C4-2B (cell line): Measurements from ENCODE around the gene RPRML.

Experiments
- H3K27ac ChIP-seq: fragments of 450-650 bp; 2 replicates; pipeline ENCODE4 v1.5.1; 2017
- ZFX ChIP-seq: fragments of 450-650 bp; IDR thresholded peaks from 2 replicates; pipeline ENCODE4 v1.6.1; 2017
- TF ChIP-seq, protein P1 (sequence below): fragments of 450-650 bp; conservative IDR thresholded peaks from 2 replicates; pipeline ENCODE4 v1.5.1; 2017; ENCODE audit warnings: mild to moderate bottlenecking

The RPRML gene

DNA sequence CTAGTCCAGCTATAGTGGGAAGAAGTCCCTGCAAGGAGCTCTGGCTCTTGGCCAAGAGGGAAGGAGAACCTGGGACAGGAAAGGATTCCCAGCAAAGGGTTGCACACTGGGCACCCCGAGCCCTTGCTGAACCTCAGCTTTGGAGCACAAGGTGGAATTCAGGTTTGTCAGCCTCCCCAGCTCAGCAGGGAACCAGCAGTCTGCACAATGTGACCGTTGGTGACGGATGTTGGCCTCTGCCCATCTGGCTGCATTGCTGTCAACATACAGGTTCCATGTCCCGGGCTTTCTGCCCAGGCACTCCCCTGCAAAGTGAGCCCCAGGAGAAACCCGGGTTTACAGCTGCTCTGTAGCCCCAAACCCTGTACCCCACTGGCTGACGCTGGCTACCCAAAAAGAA is 6.7 kb downstream of the RPRML start:
- peak overlapping the region; percentile 87 for H3K27ac ChIP-seq
- TF ChIP-seq ZFX: no peak
- TF ChIP-seq, protein P1, sequence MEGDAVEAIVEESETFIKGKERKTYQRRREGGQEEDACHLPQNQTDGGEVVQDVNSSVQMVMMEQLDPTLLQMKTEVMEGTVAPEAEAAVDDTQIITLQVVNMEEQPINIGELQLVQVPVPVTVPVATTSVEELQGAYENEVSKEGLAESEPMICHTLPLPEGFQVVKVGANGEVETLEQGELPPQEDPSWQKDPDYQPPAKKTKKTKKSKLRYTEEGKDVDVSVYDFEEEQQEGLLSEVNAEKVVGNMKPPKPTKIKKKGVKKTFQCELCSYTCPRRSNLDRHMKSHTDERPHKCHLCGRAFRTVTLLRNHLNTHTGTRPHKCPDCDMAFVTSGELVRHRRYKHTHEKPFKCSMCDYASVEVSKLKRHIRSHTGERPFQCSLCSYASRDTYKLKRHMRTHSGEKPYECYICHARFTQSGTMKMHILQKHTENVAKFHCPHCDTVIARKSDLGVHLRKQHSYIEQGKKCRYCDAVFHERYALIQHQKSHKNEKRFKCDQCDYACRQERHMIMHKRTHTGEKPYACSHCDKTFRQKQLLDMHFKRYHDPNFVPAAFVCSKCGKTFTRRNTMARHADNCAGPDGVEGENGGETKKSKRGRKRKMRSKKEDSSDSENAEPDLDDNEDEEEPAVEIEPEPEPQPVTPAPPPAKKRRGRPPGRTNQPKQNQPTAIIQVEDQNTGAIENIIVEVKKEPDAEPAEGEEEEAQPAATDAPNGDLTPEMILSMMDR: no peak

DNA sequence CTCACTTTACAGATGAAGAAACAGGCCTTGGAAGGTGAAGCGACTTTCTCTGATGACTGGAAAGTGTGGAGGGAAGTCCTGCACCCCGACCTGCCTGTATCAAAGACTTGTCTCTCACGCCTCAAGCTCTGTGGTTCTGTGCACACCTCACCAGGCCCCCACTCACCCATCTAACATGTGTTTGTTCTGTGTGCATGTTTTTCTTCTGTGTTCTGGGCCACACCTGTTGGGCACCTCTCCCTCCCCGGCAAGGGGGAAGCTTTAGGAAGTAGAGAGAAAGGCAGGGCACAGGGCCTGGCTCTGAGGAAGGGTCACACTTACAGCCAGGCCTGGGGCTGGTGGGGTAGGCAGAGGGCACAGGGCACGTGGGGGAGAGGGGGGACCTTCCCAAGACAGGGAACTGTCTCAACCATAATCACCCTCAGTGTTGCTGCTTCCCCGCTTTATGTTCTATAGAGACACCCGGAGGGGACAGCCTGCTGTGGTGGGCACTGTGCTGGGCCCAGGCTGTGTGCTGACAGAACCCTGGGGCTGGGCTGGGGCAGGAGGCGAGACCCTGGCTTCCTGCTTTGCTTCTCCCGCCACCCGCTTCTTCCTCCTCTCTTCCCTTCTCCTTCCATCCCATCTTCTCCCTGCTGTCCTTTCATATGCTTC is 7.3 kb downstream of the RPRML start:
- H3K27ac ChIP-seq: peak overlapping the region; percentile 87
- TF ChIP-seq ZFX: no peak
- TF ChIP-seq, protein P1: no peak

DNA sequence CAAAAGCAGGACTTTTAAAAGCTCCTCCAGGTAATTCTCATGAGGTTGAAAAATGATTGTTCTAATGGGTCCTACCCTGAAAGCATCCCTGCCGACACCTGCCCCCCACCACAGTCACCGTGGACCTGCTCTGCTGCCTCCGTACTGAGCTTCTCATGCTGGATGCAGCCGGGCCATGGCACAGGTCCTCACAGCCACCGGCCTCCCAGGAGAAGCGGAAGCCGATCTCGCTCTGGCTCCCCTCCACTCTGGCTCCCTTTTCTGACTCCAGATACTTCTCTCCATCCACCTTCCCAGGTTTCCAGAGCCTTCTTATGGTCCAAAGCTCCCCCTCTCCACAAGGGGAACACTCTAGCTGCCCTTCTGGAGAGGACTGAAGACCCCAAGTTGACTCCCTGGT is 10.2 kb downstream of the RPRML start:
- TF ChIP-seq, protein P1: no peak
- TF ChIP-seq ZFX: no peak
- no peak overlapping the region for H3K27ac ChIP-seq

DNA sequence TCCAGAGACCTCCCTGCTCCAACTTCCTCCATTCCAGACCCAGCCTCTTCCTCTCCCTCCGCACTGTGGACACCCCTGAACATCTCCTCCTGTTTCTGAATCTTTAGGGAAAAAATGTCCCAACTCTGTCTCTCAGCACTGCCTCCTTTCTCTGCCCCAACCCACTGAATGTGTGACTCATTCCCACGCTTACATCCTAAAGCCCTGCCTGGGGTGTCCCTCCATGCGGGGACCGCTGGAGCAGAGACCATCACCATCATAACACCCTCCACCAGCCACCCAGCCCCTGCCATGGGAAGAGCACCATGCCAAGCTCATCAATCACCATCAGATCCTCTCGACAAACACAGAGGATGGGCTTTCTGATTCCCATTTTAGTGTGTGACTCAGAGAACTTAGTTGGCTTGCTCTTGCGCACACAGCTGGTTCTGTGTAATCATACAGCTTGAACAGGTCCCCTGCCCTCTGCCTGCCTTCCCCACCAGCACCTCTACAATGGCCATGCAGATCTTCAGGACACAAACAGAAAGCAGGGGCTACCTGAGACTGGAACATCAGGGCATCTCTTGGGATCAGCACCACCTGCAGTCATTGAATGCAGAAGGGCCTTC is 10.7 kb downstream of the RPRML start:
- no peak for TF ChIP-seq ZFX
- TF ChIP-seq, protein P1: no peak

GRCh38 chr17:46964315-46965265 is 14.5 kb downstream of the RPRML start:
- no peak for TF ChIP-seq ZFX
- TF ChIP-seq, protein P1: no peak
- H3K27ac ChIP-seq: no peak overlapping the region

More for the DNA sequence above, 10.7 kb downstream of the RPRML start:
- H3K27ac ChIP-seq: no peak overlapping the region

DNA sequence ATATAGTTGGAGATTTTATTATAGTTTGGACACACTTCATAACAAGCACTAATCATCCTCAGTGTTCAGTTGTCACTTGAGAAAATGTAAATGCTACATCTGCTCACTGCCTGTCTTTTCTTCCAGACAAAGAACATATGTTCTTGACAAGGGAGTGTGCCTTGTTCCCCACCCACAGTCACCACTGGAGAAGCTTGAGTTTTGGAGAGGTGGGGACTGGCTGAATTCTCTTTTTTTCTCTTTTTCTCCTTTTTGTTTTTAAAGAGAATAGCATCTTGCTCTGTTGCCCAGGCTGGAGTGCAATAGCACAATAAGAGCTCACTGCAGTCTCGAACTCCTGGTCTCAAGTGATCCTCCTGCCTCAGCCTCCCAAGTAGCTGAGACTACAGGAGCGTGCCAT is 15.5 kb downstream of the RPRML start:
- TF ChIP-seq, protein P1: no peak
- no peak for TF ChIP-seq ZFX

GRCh38 chr17:46962374-46962790 is 16.7 kb downstream of the RPRML start:
- TF ChIP-seq, protein P1: no peak
- TF ChIP-seq ZFX: no peak
- H3K27ac ChIP-seq: no peak overlapping the region

More for the DNA sequence above, 15.5 kb downstream of the RPRML start:
- H3K27ac ChIP-seq: no peak overlapping the region
